Uterus (tissue), 4 donors: ENCODE measurements around the gene AP3B1. TPM values are rescaled to one million over a fixed set of nuclear protein-coding genes. Genes with fewer than 3 reads are reported as not detected.

Experiments
- DNase-seq, 2 donors: peaks; one replicate each; pipeline ENCODE4 v3.0.0-alpha.2; 2019 to 2020
- H3K27ac ChIP-seq, 2 donors: fragments of 200-600 bp; sonication (generic); 1 replicate in 1 of 2; 2 replicates in 1 of 2; pipeline ENCODE4 v1.5.1; 2016 to 2018
- H3K27me3 ChIP-seq, 2 donors: fragments of 200-600 bp; sonication (generic); one replicate each; pipeline ENCODE4 v1.5.1; 2018 to 2019; ENCODE audit warnings: control low read depth in 1 of 2
- H3K36me3 ChIP-seq, 2 donors: fragments of 200-600 bp; sonication (generic); one replicate each; pipeline ENCODE4 v1.5.1; 2019; ENCODE audit warnings: control low read depth in 1 of 2
- H3K4me1 ChIP-seq, 2 donors: fragments of 200-600 bp; sonication (generic); one replicate each; pipeline ENCODE4 v1.5.1; 2018 to 2019; ENCODE audit warnings: control low read depth in 1 of 2
- H3K4me3 ChIP-seq, 2 donors: fragments of 200-600 bp; sonication (generic); 1 replicate in 1 of 2; 2 replicates in 1 of 2; pipeline ENCODE4 v1.5.1; 2018 to 2019; ENCODE audit warnings: mild to moderate bottlenecking in 1 of 2
- H3K9me3 ChIP-seq, 2 donors: fragments of 200-600 bp; sonication (generic); one replicate each; pipeline ENCODE4 v1.5.1; 2019; ENCODE audit warnings: control low read depth in 1 of 2
- CTCF ChIP-seq, 4 experiments: fragments of 200-600 bp in 2 of 4; fragments of 450-650 bp in 2 of 4; sonication (generic) in 2 of 4; IDR thresholded peaks; one replicate each; pipeline ENCODE4 v1.5.1; 2016 to 2019; ENCODE audit warnings: antibody characterized with exemption in 4 of 4, mild to moderate bottlenecking in 2 of 4, moderate library complexity in 1 of 4
- POLR2A ChIP-seq, 2 donors: fragments of 450-650 bp; IDR thresholded peaks; one replicate each; pipeline ENCODE4 v1.6.1; 2016; ENCODE audit warnings: antibody characterized with exemption in 2 of 2, mild to moderate bottlenecking in 1 of 2, moderate library complexity in 1 of 2
- intact Hi-C: fragments of 100-400 bp; cut with DNase I; formaldehyde crosslinking; loops from one replicate; pipeline ENCODE4 v1.15.1; 2023; ENCODE audit warnings: low total_unique reads
- total RNA-seq, 4 donors: library from RNA; depleted of rRNA in 3 of 4; stranded (reverse); fragments of >200 nt in 3 of 4; gene quantifications; one replicate each; pipeline versions ENCODE4 v1.1.0 to v1.2.4, GENCODE V29; 2014 to 2023
- donor health status: DM: yes; HTN: yes; CAD: no.

AP3B1 gene
- total RNA-seq, 4 donors from 2014 or later = 15.9 to 67.1 (median 33.4) TPM

- intact Hi-C loops = no loop called here
Measured at GRCh38 chr5:77986261-77986660, 308.2 kb downstream of the AP3B1 start.

GRCh38 chr5:77985247-77985646 is 309.3 kb downstream of the AP3B1 start:
- Histone ChIP-seq H3K27ac (no peak overlapping the region), H3K36me3 (no peaks in the 10 kb centered on the region), H3K4me1 (no peaks in the 10 kb centered on the region), H3K27me3 (no peaks in the 10 kb centered on the region), H3K4me3 (no peak overlapping the region), H3K9me3 (no peaks in the 10 kb centered on the region)
- TF ChIP-seq CTCF (IDR thresholded peaks at IDR 0.05) (no peak), POLR2A (IDR thresholded peaks at IDR 0.05) (no peak)
- intact Hi-C loops = no loop called here
- no peak for DNase-seq

More at GRCh38 chr5:77986261-77986660, 308.2 kb downstream of the AP3B1 start:
- TF ChIP-seq POLR2A (IDR thresholded peaks at IDR 0.05) = no peak
- TF ChIP-seq CTCF (IDR thresholded peaks at IDR 0.05) = no peak
- Histone ChIP-seq H3K4me3 (no peak overlapping the region), H3K9me3 (no peaks in the 10 kb centered on the region), H3K4me1 (no peaks in the 10 kb centered on the region), H3K36me3 (no peaks in the 10 kb centered on the region), H3K27me3 (no peaks in the 10 kb centered on the region), H3K27ac (no peak overlapping the region)
- DNase-seq = no peak

- Histone ChIP-seq H3K36me3 (no peaks in the 10 kb centered on the region), H3K4me1 (no peaks in the 10 kb centered on the region), H3K27me3 (no peaks in the 10 kb centered on the region), H3K27ac (no peak overlapping the region), H3K4me3 (no peak overlapping the region), H3K9me3 (no peaks in the 10 kb centered on the region)
- intact Hi-C loops = no loop called here
- no peak for DNase-seq
- TF ChIP-seq CTCF (IDR thresholded peaks at IDR 0.05) = no peak
- no peak for TF ChIP-seq POLR2A (IDR thresholded peaks at IDR 0.05)
Measured at GRCh38 chr5:77984587-77984986, 309.9 kb downstream of the AP3B1 start.

GRCh38 chr5:77983482-77984199 is 310.9 kb downstream of the AP3B1 start:
- intact Hi-C loops = no loop called here
- DNase-seq = no peak
- Histone ChIP-seq H3K36me3 (no peaks in the 10 kb centered on the region), H3K4me3 (no peak overlapping the region), H3K4me1 (no peaks in the 10 kb centered on the region), H3K27ac (no peak overlapping the region), H3K27me3 (no peaks in the 10 kb centered on the region), H3K9me3 (no peaks in the 10 kb centered on the region)
- TF ChIP-seq CTCF (IDR thresholded peaks at IDR 0.05) = no peak

DNA sequence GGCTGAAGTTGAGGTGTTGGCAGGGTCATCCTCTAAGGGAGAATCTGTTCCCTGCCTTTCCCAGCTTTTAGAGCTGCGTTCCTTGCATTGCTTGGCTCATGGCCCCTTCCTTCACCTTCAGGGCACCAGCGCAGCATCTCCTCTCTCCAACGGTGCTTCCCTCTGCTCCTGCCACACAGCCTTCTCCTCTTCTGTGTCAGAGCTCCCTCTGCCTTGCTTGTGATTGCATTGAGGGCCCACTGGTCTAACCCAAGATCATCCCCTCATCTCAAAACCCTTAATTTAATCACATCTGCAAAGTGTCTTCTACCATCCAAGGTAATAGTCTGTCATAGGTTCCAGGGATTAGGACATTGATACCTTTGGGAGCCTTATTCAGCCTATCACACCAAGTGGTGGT is 312.7 kb downstream of the AP3B1 start:
- Histone ChIP-seq H3K36me3 (no peaks in the 10 kb centered on the region), H3K4me3 (no peak overlapping the region), H3K27ac (no peak overlapping the region), H3K9me3 (no peaks in the 10 kb centered on the region), H3K27me3 (no peaks in the 10 kb centered on the region), H3K4me1 (no peaks in the 10 kb centered on the region)
- no peak for TF ChIP-seq CTCF (IDR thresholded peaks at IDR 0.05)
- TF ChIP-seq POLR2A (IDR thresholded peaks at IDR 0.05) = no peak
- DNase-seq = no peak
- intact Hi-C loops = no loop called here
